NCI-H2107 treated with DMSO at 0.1 percent for 48 hours (cell line): ENCODE data around the gene ST3GAL5.

ENCODE experiments used
- DNase-seq: peaks from one replicate; lab custom pipeline; 2025; ENCODE audit not compliant: unreplicated experiment; lab: John Stamatoyannopoulos, UW

The ST3GAL5 gene

DNA sequence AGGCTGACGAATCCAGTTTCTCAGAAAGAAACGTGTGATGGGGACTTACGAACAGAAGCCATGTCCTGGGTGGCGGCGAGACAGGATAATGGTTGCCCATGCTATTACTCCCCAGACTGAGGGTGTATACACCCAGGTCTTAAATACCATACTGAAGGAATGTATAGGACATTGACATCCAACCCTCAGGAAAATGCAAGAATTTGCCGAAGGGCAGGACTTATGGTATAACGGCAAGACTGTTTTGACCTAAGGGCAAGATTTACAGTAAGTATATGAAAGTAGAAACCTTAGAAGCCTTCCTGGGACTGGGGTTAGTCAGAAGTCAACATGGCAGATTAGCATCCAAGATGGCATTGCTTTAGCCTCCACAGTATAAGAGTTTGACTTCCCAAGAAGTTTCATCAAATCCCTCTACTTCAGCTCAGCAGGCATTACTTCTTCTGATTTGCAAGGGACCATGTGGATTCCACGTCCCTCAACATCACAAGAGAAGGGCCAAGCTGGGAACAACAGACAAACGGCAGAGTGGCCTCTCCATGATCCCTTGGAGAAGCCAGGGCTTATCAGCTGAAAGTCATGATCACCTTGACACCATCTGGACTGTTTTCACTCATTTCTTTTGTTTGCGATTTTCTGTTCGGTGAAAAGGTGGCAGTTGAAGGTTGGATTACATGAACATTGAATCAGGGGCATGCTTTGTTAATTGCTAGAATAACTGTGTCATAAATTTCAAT lies 21.1 kb downstream of the ST3GAL5 start:
- no peak for DNase-seq

DNA sequence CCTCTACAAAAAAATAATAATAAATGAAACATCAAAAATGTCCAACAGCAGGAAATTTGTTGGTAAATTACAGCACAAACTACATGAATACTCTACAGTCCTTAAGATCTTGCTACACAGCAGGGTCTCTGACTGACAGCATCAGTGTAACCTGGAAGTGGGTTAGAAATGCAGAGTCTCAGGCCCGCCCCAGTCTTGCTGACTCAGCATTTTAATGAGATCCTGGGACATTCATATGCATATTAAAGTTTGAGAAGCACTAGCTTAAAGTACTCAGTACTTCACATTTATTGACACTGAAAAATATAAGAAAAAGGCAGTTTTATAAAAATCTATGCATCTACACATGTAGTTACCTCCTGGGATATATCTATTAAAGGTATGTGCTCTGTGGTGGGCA lies 21.7 kb downstream of the ST3GAL5 start:
- no peak for DNase-seq

DNA sequence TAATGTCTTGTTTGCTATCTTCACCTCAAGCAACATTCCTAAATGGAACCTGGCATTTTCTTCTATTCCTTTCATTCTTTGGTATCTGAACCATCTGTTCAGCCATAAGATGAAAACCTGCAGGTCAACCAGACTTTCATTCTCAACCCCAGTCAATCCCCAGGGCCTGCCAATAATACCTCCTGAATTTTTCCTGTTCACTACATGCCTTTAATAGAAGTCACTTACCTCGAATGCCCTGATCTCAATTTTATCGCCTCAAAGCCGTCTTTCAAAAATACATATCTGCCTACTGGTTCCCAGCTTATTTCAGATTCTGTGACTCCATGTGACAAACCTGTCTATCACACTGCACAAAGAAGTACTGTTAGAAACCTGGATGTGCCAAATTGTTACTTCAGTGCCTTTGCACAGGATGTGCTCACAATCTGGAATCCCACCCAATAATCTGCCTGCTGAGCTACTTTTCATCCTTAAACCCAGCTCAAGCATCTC lies 22.6 kb downstream of the ST3GAL5 start:
- no peak for DNase-seq

DNA sequence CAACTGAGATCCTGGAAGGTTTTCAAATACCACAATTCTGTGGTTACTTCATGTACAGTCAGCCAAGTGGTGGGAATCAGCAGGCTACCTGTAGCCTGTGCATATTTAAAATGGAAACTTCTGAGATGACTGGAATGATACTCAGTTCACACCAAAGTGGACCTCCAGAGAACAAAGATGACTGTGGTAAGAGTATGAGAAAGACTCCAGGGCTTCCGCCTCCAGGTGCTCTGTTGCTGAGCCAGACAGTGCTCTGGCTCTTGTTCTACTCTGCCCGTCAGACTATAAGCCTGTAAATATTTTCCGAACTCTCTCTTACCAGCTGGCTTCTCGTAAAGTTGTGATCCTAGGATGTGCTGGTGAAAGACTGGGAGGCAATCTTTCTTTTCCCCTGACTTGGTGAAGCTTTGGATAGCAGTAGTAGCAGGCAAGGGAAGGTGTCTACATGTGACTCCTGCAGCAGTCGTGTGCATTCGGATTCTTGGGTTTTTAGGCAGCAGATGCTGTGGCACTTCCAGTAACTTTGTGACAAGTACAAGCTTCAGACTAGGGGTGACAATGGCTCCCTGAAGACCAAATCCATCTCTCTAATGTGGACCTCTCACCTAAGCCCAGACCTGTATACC lies 23.1 kb downstream of the ST3GAL5 start:
- no peak for DNase-seq

DNA sequence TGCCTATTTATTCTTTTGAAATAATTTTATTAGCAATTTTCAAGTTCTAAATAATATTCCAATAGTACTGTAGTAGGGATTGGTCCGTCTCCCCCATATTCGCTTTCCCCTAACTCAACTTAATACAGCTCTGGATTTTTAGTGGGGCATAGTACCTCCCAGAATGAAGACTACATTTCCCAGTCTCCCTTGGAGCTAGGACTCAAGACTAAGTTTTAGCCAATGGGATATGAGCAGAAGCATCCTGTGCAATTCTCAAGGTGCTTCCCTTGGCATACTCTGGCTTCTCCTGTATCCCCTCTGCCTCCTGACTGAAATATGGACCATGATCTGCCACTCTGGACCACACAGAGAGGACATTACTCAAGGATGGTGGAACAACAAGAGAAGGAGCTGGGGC lies 24.1 kb downstream of the ST3GAL5 start:
- DNase-seq = no peak

GRCh38 chr2:85862426-85862825 lies 26.4 kb downstream of the ST3GAL5 start:
- DNase-seq = no peak

DNA sequence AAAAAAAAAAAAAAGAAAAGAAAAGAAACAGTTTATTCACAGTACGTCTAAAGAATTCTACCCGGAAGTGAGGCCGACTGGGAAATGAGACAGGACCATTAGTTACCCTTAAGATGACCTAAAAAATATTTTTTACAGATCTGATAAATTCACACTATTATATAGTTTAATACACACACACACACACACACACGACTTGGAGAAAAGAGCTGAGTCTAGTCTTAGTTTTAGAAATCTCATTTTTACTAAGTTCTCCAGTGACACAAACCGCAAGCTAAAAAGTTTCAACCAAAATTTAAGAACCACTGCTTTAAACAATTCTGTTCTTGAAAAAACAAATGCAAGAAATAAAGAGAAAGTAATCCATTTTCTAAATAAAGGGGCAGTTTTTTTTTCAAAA lies 27.1 kb downstream of the ST3GAL5 start:
- no peak for DNase-seq

- no peak for DNase-seq
Measured at GRCh38 chr2:85861180-85861579, 27.6 kb downstream of the ST3GAL5 start.

- DNase-seq = no peak
Measured at GRCh38 chr2:85858841-85859240, 29.9 kb downstream of the ST3GAL5 start.

DNA sequence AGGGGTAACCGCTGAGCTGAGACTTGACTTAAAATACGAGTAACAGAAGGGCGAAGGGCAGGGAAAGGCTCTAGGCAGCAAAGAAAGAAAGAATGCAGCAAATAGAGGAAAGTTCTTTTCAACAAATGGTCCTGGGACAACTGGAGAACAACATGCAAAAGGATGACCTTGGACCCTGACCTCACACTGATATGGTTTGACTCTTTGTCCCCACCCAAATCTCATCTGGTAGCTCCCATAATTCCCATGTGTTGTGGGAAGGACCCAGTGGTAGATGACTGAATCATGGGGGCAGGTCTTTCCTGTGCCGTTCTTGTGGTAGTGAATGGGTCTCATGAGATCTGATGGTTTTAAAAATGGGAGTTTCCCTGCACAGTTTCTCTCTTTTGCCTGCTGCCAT lies 33.9 kb downstream of the ST3GAL5 start:
- no peak for DNase-seq

DNA sequence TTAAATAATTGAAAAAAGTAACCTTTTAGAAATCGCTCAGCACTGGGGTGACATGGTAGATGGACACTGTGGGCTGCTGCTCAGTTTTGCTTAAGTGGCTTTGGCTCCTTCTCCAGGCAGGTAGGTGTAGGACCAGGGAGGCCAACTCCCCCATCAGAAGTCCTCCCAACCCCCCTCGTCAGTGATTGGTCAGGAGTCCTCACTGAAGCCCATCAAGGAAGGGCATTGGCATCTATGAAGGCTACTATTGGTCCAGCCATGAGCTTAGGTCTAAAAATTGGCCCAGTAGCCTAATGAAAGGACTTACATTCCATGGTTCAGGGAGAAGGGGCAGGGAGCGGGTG lies 34.7 kb downstream of the ST3GAL5 start:
- DNase-seq = no peak

DNA sequence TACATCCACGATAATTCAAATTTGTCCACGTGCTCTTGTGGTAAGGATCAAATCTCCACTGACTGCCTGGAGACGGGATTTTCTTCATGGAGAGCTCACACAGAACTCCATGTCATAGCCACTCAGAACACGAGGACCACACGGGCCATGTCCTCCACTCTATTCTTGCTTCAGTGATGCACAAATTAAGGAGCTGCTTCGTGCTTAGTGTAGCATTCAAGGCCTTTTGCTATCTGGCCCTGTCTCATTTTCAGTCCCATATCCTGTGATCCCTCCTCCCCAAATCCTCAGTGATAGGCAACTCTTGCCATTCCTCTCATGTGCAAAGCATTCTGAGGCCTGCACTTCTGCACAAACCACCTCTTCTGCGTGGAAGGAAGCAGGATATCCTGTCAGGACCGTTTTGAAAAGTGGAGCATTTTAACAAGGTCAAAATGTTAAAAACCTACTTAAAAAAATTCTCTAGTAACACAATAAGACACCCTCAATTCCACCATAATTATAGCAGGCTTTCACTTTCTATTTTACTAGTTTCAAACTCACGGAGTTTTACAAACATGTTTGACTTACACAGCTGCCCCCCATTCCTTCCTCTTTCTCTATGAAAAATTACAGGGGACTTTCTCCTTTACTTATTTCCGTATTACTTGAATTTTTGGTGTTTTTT lies 35.2 kb downstream of the ST3GAL5 start:
- DNase-seq = no peak

DNA sequence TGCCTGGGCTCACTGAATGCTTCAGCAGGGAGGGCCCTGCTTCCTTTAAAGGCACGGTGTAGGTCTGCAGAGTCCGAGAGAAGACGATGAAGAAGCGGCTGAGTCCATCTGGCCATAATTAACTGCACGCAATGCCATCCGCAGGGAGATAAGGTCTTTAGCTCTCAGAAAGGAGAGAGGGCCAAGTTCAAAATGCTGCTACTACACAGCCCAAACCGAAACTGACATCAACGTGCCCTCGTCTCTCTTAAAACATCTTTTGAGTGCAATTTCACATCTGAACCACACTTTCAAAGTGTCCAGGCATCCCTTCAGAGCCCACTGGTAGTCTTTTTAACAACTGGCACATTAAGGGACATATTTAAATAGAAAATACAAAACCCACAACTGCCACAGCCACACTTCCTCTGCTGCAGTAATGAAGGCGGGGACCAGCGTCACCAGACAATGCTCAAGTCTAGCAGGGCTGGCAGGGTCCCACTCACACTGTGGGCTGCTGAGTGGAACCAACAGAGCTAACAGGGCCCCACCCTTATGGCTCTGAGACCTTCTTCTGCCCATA lies 35.8 kb downstream of the ST3GAL5 start:
- DNase-seq = no peak

- DNase-seq = no peak
Measured at GRCh38 chr2:85852152-85852840, 36.5 kb downstream of the ST3GAL5 start.

GRCh38 chr2:85851253-85852151 lies 37.3 kb downstream of the ST3GAL5 start:
- DNase-seq = no peak

DNA sequence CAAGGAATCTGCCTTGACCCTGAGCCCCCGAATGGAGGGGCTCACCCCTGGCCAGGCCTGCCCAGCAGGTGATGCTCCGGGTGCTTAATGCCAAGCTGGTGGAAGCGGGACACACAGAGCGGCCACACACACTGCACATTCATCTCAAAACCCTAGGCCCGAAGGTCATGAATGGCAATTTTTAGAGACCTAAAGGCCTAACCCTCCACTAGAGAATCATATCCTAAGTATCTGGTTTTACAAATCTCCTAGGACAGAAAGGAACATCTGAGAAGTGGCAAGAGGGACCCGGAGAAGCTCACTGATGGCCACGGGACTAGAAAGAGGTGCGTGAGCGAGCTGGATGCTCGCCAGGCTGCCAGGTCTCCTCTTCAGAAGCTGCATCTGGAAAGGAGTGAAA lies 38.3 kb downstream of the ST3GAL5 start:
- DNase-seq = no peak

DNA sequence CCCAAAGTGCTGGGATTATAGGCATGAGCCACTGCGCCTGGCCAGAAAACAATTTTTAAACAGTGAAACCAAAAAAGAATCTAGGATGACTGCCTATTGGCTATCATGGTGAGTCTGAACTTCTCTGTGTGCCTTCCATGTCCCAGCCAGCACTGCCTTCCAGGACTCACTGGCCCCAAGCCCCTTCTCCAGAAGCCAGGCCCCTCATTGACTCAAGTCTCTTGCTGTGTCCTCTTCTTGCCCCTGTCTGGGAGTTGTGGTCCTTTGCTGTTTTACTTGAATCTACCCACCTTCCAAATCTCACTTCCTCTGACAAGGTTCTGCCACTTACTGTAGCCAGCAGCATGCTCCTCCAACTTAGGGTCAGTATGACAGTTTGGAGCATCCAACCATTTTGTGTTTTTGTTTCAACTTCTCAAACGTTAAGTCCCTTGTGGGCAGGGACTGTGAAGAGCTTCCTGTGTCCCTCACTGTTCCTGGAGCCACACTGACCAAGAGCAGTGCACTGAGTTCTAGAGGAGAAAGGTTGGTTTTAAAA lies 41.7 kb downstream of the ST3GAL5 start:
- no peak for DNase-seq

DNA sequence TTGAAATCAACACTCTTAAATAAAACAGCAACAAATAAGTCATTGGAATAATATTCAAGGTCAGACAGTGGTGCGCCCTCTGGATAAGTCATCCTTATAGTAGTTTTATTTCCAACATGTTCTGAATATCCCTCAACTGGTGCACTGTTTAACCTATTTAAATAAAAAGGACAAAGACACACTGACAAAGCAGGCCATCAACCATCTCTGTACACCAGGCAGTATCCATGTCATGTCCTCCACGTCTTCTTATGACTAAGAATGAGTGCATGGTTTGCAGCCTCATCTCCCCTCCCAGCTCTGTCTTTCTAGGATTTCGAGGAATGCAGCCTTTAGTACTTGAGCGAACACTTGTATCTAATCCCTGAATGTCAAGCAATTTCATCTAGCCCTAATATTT lies 42.4 kb downstream of the ST3GAL5 start:
- no peak for DNase-seq

- DNase-seq = no peak
Measured at GRCh38 chr2:85844486-85844885, 44.3 kb downstream of the ST3GAL5 start.

DNA sequence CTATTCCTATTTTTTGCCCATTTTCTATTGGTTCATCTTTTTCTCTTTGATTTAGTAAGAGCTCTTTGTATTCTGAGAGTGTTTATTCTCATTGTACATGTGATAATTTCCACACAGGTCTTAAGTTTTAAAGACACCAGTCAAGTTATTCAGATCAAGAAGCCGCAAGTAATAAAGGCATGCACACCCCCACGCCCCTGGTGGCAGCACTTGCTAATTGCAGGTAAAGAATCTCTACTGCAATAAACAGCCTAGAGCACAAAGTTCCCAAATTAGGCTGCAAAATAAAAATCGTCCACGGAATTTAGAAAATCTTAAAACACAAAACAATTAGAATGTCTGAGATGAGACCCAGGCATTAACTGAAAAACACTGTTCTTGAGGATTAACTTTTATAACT lies 45.2 kb downstream of the ST3GAL5 start:
- no peak for DNase-seq
